Breast epithelium (tissue), 3 donors: ENCODE measurements around the gene PTGES2.

Experiments
- POLR2A ChIP-seq: fragments of 450-650 bp; IDR thresholded peaks from one replicate; pipeline ENCODE4 v1.6.1; 2016; ENCODE audit warnings: antibody characterized with exemption, mild to moderate bottlenecking, moderate library complexity
- POLR2AphosphoS5 ChIP-seq, 3 donors: sonication (generic); formaldehyde crosslinking; IDR thresholded peaks; one replicate each; pipeline ENCODE4 v1.6.1; 2017; ENCODE audit warnings: antibody characterized with exemption in 3 of 3

GRCh38 chr9:128094950-128095544 lies 32.5 kb downstream of the PTGES2 start:
- no peak for TF ChIP-seq POLR2A
- TF ChIP-seq POLR2AphosphoS5 (IDR thresholded peaks at IDR 0.05) = no peak
